Measurements from ENCODE around the gene ESYT1.

ESYT1 gene

DNA sequence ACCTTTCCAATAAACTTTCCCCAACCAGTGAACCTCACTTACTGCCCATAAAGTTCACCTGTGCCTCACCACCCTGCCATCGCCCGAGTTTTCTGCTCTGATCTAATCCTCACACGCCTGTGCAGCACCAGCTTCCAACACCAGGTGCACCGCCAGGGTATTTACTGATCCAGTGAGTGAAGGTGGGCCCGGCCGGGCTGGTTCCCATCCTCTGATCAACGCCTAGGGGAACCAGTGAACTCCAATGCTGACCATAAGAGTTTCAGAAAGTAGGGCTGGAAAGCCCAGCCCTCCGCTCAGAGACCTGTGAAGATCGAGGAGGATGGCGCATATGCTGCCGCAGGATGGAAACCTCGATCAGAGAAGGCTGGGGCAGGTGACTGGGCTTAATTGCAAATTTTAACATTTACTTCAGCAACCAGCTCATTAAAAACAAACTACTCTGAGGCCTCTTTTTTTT, 23.6 kb downstream of the ESYT1 start:
- TF ChIP-seq, protein P1, sequence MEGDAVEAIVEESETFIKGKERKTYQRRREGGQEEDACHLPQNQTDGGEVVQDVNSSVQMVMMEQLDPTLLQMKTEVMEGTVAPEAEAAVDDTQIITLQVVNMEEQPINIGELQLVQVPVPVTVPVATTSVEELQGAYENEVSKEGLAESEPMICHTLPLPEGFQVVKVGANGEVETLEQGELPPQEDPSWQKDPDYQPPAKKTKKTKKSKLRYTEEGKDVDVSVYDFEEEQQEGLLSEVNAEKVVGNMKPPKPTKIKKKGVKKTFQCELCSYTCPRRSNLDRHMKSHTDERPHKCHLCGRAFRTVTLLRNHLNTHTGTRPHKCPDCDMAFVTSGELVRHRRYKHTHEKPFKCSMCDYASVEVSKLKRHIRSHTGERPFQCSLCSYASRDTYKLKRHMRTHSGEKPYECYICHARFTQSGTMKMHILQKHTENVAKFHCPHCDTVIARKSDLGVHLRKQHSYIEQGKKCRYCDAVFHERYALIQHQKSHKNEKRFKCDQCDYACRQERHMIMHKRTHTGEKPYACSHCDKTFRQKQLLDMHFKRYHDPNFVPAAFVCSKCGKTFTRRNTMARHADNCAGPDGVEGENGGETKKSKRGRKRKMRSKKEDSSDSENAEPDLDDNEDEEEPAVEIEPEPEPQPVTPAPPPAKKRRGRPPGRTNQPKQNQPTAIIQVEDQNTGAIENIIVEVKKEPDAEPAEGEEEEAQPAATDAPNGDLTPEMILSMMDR (IDR thresholded peaks at IDR 0.05) = peak; percentile 10 to 35
- H3K27me3 ChIP-seq = no peaks in the 10 kb centered on the region
- DNase-seq = no peak
- H3K36me3 ChIP-seq = peaks cover 0 to 7% (median 0%) of the 10 kb centered on the region in 3 donors
- intact Hi-C loops (cut with DNase I; ENCODE audit: low total_unique reads) = no loop called here
- H3K4me1 ChIP-seq = peaks cover 0 to 28% (median 20%) of the 10 kb centered on the region in 4 donors
- H3K27ac ChIP-seq = peak overlapping the region; percentile 80 to 88
- peak overlapping the region; percentile 58 to 59 for H3K4me3 ChIP-seq
- H3K9me3 ChIP-seq = no peaks in the 10 kb centered on the region

DNA sequence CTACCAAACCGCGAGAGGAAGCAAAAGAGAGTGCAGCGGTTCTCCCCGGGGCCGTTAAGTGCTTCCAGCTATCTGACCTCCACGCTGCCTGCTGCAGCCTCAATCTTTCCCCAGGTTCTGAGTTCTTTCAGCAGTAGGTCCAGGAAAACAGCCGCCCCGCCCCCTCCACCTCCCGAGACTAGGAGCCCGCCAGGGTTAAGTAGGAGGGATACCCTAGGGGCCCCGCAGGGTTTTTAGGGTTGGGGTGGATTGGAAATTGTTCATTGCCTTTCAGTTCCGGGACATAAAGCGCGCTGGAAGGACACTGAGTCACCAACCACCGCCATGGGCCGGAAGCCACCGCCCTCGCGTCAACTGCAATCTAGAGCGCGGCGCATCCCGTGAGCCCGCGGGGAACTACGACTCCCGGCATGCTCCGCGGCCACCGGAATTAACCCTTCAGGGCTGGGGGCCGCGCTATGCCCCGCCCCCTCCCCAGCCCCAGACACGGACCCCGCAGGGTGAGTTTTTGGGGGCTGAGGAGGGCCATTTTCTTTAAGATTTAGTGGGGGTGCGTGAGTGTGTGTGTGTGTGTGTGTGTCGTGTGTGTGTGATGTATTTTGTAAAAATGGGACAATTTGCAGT, 24.2 kb downstream of the ESYT1 start, which contains the start of gene MYL6B:
TSS of gene MYL6B (plus strand) at position 456 of the 624 bp plus-strand sequence. CDS start 1,332 bp downstream, outside the sequence.
- Histone ChIP-seq H3K27me3 (no peaks in the 10 kb centered on the region), H3K36me3 (peaks cover 0 to 7% (median 0%) of the 10 kb centered on the region in 3 donors), H3K9me3 (no peaks in the 10 kb centered on the region), H3K4me1 (peaks cover 0 to 23% (median 18%) of the 10 kb centered on the region in 4 donors), H3K4me3 (peak within 1 kb of the TSS; percentile 58 to 59), H3K27ac (peak within 1 kb of the TSS; percentile 80 to 88)
- intact Hi-C loops (cut with DNase I; ENCODE audit: low total_unique reads) = no loop called here
- peak; percentile 94 to 96 for DNase-seq
- TF ChIP-seq, protein P1 (IDR thresholded peaks at IDR 0.05) = no peak

DNA sequence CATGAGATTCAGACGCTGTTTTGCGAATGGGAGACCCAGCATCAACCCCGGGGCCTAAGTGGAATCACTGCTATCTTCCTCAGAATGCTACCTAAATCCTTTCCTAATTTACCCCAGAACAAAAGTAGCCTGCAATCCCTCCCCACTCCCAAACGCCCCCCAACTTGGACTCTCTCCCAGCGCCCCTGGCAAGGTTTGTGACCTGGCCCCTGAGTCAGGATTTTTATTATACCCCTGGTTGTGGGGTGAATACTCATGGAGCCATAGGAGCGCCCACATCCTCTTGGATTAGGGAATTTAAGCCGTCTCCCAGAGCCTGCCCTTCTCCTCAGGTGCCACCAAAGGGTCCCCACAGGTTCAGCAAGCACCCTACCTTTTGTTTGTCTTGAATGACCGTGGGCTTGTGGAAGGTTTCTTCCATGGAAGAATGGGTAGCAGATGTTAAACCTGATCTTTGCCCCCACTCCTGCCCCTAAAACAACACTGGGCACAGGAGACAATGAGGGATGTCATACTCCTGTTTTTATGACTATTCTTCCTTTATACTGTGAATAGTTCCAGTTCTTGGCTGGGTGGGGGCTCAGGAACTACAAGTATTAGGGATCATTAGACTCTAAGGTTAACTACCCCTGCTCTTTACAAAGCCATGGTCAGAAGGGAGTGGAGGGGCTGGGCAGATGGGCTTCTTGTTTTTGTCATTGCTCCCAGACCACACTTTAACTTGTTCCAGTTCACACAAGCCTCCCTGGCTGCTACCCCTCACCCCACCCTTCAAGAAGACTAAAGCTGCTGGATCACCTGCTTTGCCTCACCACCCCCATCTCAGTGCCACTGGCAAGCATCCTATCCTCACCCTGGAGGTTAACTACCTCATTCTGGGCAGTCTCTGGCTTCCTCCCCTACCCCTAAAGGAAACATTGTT, 24.9 kb downstream of the ESYT1 start:
- no peaks in the 10 kb centered on the region for H3K9me3 ChIP-seq
- H3K36me3 ChIP-seq = peaks cover 0 to 7% (median 0%) of the 10 kb centered on the region in 3 donors
- no peak for DNase-seq
- TF ChIP-seq, protein P1 (IDR thresholded peaks at IDR 0.05) = no peak
- peak overlapping the region; percentile 80 to 88 for H3K27ac ChIP-seq
- intact Hi-C loops (cut with DNase I; ENCODE audit: low total_unique reads) = no loop called here
- no peaks in the 10 kb centered on the region for H3K27me3 ChIP-seq
- peak overlapping the region; percentile 58 to 59 for H3K4me3 ChIP-seq
- H3K4me1 ChIP-seq = peaks cover 0 to 23% (median 17%) of the 10 kb centered on the region in 4 donors

DNA sequence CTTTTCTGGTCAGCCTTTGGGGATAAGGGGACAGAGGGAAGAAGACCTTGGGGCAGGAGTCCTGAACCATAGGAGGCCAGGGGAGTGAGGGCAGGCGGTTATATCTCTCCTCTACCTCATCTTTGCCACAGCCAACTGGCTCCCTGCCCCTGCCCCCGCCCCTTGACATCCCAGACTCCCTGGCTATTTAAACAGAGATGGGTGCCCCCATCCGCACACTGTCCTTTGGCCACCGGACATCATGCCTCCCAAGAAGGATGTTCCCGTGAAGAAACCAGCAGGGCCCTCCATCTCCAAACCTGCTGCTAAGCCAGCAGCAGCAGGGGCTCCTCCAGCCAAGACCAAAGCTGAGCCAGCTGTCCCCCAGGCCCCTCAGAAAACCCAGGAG, 25.6 kb downstream of the ESYT1 start:
- H3K4me1 ChIP-seq = peaks cover 0 to 23% (median 17%) of the 10 kb centered on the region in 4 donors
- no peak overlapping the region for H3K4me3 ChIP-seq
- no peak for DNase-seq
- TF ChIP-seq, protein P1 (IDR thresholded peaks at IDR 0.05) = no peak
- H3K9me3 ChIP-seq = no peaks in the 10 kb centered on the region
- H3K27me3 ChIP-seq = no peaks in the 10 kb centered on the region
- H3K36me3 ChIP-seq = peaks cover 0 to 7% (median 0%) of the 10 kb centered on the region in 3 donors
- no peak overlapping the region for H3K27ac ChIP-seq
- intact Hi-C loops (cut with DNase I; ENCODE audit: low total_unique reads) = no loop called here

DNA sequence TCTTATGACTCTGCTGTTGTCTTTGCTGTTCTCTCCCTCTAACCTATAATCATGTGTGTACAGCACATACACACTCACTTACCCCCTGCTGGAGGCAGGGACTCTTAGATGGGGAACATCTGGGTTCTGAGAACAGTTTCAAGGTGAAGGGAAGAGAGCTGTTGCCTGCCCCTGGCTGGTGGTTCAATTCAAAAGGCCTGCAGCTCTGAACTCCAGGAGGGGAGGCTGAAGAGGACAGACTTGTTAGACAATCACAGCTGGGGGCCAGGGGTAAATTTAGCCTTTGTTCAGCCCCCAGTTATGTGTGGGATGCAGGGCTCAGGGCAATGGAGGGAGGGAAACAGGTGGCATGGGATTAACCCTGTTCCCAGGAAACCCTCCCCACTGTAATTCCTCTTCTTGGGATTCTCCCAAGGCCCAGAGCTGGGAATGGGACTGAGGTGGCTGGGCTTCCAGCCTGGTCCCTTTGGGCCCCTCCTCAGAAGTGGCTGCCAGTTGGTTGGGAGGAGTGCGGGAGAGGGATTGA, 26.2 kb downstream of the ESYT1 start:
- intact Hi-C loops (cut with DNase I; ENCODE audit: low total_unique reads) = no loop called here

More for the DNA sequence above, 26.2 kb downstream of the ESYT1 start:
- DNase-seq = no peak
- Histone ChIP-seq H3K4me1 (peaks cover 0 to 23% (median 17%) of the 10 kb centered on the region in 4 donors), H3K36me3 (peaks cover under 1 to 10% (median 1%) of the 10 kb centered on the region in 3 donors), H3K27ac (no peak overlapping the region), H3K9me3 (no peaks in the 10 kb centered on the region), H3K27me3 (no peaks in the 10 kb centered on the region), H3K4me3 (no peak overlapping the region)
- TF ChIP-seq, protein P1 (IDR thresholded peaks at IDR 0.05) = no peak
